ENCODE results near the gene AGBL1. TPM values are rescaled to one million over a fixed set of nuclear protein-coding genes. Genes with fewer than 3 reads are reported as not detected.

Gene AGBL1
- total and polyA plus RNA-seq, 2 donors (not counting 3 experiments of a cell fraction or from before 2014, with no cell fraction given), result not detected

- Histone ChIP-seq H3K27me3 (ENCODE audit: control insufficient read depth in 2 of 2, insufficient read depth in 2 of 2, low read length in 2 of 2) (no peaks in the 10 kb centered on the region), H3K4me2 (ENCODE audit: insufficient read depth, low read length) (no peak overlapping the region), H3K4me1 (ENCODE audit: control insufficient read depth, extremely low read depth, insufficient read depth, low read length) (no peaks in the 10 kb centered on the region), H3K9ac (replicated peaks; ENCODE audit: extremely low read depth, insufficient read depth, low read length) (no peak overlapping the region), H3K4me3 (replicated peaks in 1 of 3; ENCODE audit: insufficient read depth in 1 of 3, low read depth in 1 of 3, low read length in 3 of 3) (no peak overlapping the region), H3K36me3 (ENCODE audit: control insufficient read depth in 2 of 2, extremely low read depth in 1 of 2, insufficient read depth in 2 of 2, low read length in 2 of 2) (no peaks in the 10 kb centered on the region), H3K9me1 (replicated peaks; ENCODE audit: control insufficient read depth, extremely low read depth, insufficient read depth, low read length) (no peaks in the 10 kb centered on the region), H3K9me3 (replicated peaks; ENCODE audit: control insufficient read depth, insufficient read depth, low read length) (peaks cover 6% of the 10 kb centered on the region), H2AFZ (ENCODE audit: low read depth, low read length) (no peak overlapping the region), H3K79me2 (ENCODE audit: control insufficient read depth, insufficient read depth, low read length) (no peaks in the 10 kb centered on the region), H3K27ac (ENCODE audit: insufficient read depth, low read depth, low read length) (no peak overlapping the region), H4K20me1 (replicated peaks; ENCODE audit: control insufficient read depth, extremely low read depth, insufficient read depth, low read length) (no peaks in the 10 kb centered on the region)
- FAIRE-seq (no peak), DNase-seq (ENCODE audit: low read depth, low spot score) (no peak)
- TF ChIP-seq POLR2AphosphoS5 (IDR thresholded peaks at IDR 0.05; ENCODE audit: insufficient read depth, low read depth, low read length) (no peak), JUN (IDR thresholded peaks at IDR 0.05; ENCODE audit: borderline replicate concordance, insufficient read depth, insufficient read length, low read depth) (no peak)
- intact Hi-C loops (cut with micrococcal nuclease), result no loop called here
- no TSS peak for BruUV-seq (replicated peaks)
- CTCF ChIA-PET, result no interaction called here
- POLR2A ChIA-PET, result no interaction called here
- dilution Hi-C loops (cut with MboI; ENCODE audit: extremely low pct_ligation_motif_present, low sequenced_read_pairs), result no loop called here
Measured at GRCh38 chr15:86804406-86804805, 724.7 kb downstream of the AGBL1 start.

- Histone ChIP-seq H3K36me3 (ENCODE audit: control insufficient read depth in 2 of 2, extremely low read depth in 1 of 2, insufficient read depth in 2 of 2, low read length in 2 of 2) (no peaks in the 10 kb centered on the region), H3K79me2 (ENCODE audit: control insufficient read depth, insufficient read depth, low read length) (no peaks in the 10 kb centered on the region), H3K4me2 (ENCODE audit: insufficient read depth, low read length) (no peak overlapping the region), H3K9me1 (replicated peaks; ENCODE audit: control insufficient read depth, extremely low read depth, insufficient read depth, low read length) (no peaks in the 10 kb centered on the region), H3K27me3 (ENCODE audit: control insufficient read depth in 2 of 2, insufficient read depth in 2 of 2, low read length in 2 of 2) (no peaks in the 10 kb centered on the region), H3K9ac (replicated peaks; ENCODE audit: extremely low read depth, insufficient read depth, low read length) (no peak overlapping the region), H3K4me3 (replicated peaks in 1 of 3; ENCODE audit: insufficient read depth in 1 of 3, low read depth in 1 of 3, low read length in 3 of 3) (no peak overlapping the region), H2AFZ (ENCODE audit: low read depth, low read length) (no peak overlapping the region), H3K9me3 (replicated peaks; ENCODE audit: control insufficient read depth, insufficient read depth, low read length) (peaks cover 11% of the 10 kb centered on the region), H3K4me1 (ENCODE audit: control insufficient read depth, extremely low read depth, insufficient read depth, low read length) (no peaks in the 10 kb centered on the region), H4K20me1 (replicated peaks; ENCODE audit: control insufficient read depth, extremely low read depth, insufficient read depth, low read length) (no peaks in the 10 kb centered on the region), H3K27ac (ENCODE audit: insufficient read depth, low read depth, low read length) (no peak overlapping the region)
- dilution Hi-C loops (cut with MboI; ENCODE audit: extremely low pct_ligation_motif_present, low sequenced_read_pairs), result no loop called here
- no peak for TF ChIP-seq POLR2AphosphoS5 (IDR thresholded peaks at IDR 0.05; ENCODE audit: insufficient read depth, low read depth, low read length)
- TF ChIP-seq, protein P1, sequence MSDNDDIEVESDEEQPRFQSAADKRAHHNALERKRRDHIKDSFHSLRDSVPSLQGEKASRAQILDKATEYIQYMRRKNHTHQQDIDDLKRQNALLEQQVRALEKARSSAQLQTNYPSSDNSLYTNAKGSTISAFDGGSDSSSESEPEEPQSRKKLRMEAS (IDR thresholded peaks at IDR 0.05; ENCODE audit: insufficient read depth, insufficient read length), result no peak
- TF ChIP-seq, protein P2, sequence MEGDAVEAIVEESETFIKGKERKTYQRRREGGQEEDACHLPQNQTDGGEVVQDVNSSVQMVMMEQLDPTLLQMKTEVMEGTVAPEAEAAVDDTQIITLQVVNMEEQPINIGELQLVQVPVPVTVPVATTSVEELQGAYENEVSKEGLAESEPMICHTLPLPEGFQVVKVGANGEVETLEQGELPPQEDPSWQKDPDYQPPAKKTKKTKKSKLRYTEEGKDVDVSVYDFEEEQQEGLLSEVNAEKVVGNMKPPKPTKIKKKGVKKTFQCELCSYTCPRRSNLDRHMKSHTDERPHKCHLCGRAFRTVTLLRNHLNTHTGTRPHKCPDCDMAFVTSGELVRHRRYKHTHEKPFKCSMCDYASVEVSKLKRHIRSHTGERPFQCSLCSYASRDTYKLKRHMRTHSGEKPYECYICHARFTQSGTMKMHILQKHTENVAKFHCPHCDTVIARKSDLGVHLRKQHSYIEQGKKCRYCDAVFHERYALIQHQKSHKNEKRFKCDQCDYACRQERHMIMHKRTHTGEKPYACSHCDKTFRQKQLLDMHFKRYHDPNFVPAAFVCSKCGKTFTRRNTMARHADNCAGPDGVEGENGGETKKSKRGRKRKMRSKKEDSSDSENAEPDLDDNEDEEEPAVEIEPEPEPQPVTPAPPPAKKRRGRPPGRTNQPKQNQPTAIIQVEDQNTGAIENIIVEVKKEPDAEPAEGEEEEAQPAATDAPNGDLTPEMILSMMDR (IDR thresholded peaks at IDR 0.05; ENCODE audit: extremely low read depth in 1 of 2, insufficient read depth in 1 of 2, low read depth in 1 of 2, low read length in 2 of 2), result no peak
- BruUV-seq (replicated peaks), result no TSS peak
- ChIA-PET CTCF (no interaction called here), POLR2A (no interaction called here)
- intact Hi-C loops (cut with micrococcal nuclease), result no loop called here
- no peak for FAIRE-seq
- DNase-seq (ENCODE audit: low read depth, low spot score), result no peak
Measured at GRCh38 chr15:86810329-86810728, 730.7 kb downstream of the AGBL1 start.

All from endothelial cell of umbilical vein (primary cell).